COR-L47 (cell line): ENCODE measurements around the gene SRPRA.

Source experiments
- DNase-seq: peaks from one replicate; lab custom pipeline; 2025; lab: John Stamatoyannopoulos, UW

SRPRA gene

DNA sequence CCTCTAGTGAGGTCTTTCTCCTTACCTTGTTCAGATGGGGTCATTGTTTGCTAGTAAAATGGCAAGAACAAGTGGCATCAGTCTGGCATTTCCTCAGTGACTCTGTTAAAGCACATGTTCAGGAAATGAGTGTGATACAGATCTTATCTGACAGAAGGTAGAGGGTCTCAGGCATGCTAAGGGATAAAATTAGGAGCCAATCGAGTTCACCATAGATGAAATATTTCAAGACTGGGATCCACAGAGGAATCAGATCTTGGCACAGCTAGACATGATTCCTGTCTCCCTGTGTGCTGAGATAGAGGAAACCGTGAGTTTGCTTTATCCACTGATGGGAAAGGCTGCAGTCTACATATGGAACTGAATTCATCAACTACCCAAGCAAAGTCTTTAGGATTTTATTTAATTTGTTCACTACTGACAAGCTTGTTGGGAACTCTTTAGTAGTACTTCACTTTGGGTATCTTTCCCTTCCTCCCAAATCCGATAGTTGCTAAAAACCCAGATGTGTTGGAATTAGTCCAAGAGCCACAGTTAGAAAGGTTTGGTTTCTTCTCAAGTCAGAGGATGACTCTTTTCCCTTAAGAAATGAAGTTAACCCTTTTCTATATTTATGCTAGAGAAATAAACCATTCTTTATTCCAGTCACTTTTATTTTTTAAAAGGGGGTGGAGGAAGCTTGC is 38.7 kb downstream of the SRPRA start:
- DNase-seq = no peak

DNA sequence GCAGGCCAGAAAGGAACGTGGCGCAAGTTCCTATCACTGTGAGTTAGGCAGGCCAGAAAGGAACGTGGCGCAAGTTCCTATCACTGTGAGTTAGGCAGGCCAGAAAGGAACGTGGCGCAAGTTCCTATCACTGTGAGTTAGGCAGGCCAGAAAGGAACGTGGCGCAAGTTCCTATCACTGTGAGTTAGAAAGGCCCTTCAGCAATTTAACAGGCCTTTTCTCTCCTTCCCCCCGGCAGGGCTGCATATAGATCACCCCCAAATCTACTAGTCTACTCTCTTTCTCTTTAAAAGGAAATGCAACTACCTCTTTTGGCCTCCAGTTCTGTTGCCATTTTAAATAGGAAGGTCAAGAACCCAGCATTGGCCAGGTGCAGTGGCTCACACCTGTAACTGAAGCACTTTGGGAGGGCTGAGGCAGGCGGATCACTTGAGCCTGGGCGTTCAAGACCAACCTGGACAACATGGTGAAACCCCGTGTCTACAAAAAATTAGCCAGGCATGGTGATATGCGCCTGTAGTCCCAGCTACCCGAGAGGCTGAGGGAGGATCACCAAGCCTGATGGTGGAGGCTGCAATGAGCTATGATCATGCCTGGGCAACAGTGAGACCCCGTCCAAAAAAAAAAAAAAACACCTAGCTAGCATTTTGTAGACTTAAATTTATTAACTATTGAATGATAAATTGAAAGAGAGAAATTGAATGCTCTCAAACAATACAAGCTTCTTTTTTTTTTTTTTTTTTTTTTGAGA is 42.2 kb downstream of the SRPRA start:
- DNase-seq = no peak

- DNase-seq = no peak
Observed at GRCh38 chr11:126225295-126225665, 43.4 kb downstream of the SRPRA start.

DNA sequence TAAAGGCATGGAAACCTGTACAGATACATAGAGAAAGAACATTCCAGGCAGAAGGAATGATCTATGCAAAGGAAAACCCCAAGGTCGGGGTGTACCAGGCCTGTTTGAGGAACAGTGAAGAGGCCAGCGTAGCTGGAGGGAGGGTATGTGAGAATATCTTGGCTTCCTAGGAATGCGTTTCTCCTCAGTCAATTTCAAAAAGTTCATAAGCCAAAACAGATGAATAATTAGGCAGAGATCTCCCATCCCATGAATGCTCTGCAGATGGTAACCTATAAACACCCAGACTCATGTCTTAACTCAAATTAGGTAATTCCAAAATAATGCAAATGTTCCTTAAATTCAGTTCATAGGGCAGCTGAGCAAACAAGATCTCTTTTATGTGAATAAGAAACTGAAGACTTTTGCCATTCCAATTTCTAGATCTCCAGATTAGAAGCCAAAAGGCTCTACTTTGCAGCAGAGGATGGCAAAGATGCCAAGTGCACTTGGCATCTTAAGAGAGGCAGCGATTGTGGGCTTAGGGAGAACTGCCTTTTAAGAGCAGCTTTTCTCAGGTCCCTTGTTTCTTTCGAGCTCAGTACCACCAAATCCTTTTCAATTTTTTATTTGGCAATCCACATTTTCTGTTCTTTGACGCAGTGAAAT is 43.9 kb downstream of the SRPRA start:
- no peak for DNase-seq

GRCh38 chr11:126219547-126219946 is 49.1 kb downstream of the SRPRA start:
- no peak for DNase-seq

- no peak for DNase-seq
Observed at GRCh38 chr11:126217491-126217890, 51.2 kb downstream of the SRPRA start.

- no peak for DNase-seq
Observed at GRCh38 chr11:126216526-126217305, 52.0 kb downstream of the SRPRA start.

DNA sequence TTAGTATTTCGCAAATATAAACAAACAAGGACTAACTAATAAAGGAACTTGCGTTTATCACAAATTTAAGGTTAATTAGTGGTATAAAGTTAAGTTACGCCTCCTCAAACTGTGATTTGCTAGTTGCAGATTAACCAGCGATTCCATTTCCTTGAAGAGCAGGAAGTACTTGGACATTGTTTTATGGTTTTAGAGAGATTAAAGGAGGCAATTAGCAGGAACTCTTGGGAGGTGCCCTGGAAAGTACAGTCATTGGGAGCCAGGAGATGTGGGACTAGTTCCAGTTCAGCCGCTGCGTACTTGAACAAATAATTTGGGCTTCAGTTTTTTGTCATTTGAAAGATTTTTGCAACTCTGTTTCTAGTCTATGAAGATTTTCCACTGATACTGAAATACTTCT is 53.9 kb downstream of the SRPRA start:
- DNase-seq = no peak

- DNase-seq = no peak
Observed at GRCh38 chr11:126214441-126214840, 54.3 kb downstream of the SRPRA start.
